ENCODE data around the gene PTPN14. TPM values are rescaled to one million over a fixed set of nuclear protein-coding genes. Genes with fewer than 3 reads are reported as not detected.

PTPN14 gene
- total and polyA plus RNA-seq, 2 experiments from 2014 or later = 18.7 to 70.2 TPM

- TF ChIP-seq ZNF462 (CRISPR knock-in tag; IDR thresholded peaks at IDR 0.05) = no peak
- no peak for TF ChIP-seq ZNF114 (CRISPR knock-in tag; IDR thresholded peaks at IDR 0.05)
- no peak for TF ChIP-seq REST (IDR thresholded peaks at IDR 0.05; ENCODE audit: unreplicated experiment)
- no peak for TF ChIP-seq EZH2phosphoT487 (IDR thresholded peaks at IDR 0.05; ENCODE audit: unreplicated experiment)
Measured at GRCh38 chr1:214418391-214418790, 133.0 kb downstream of the PTPN14 start (continued).

- no peaks in the 10 kb centered on the region for H3K27me3 ChIP-seq (ENCODE audit: insufficient read depth)
- H3K4me1 ChIP-seq (ENCODE audit: insufficient read depth) = peaks cover 25% of the 10 kb centered on the region
- ATAC-seq (no peak), DNase-seq (ENCODE audit: low spot score) (no peak)
- no peak overlapping the region for H2AFZ ChIP-seq
- H3K27ac Mint-ChIP-seq = peak overlapping the region; percentile 85
- H3K4me3 ChIP-seq = no peak overlapping the region
- TF ChIP-seq CTCF (conservative IDR thresholded peaks at IDR 0.05; ENCODE audit: low read depth in 2 of 2) = no peak
- H3K4me1 Mint-ChIP-seq = peaks cover 49% of the 10 kb centered on the region
- no peak overlapping the region for H3K4me3 Mint-ChIP-seq
- no peaks in the 10 kb centered on the region; the same call in 2 of the 3 replicates for H3K9me3 Mint-ChIP-seq
- no peak overlapping the region for H3K4me2 ChIP-seq
- no peaks in the 10 kb centered on the region for H4K20me1 ChIP-seq (replicated peaks; ENCODE audit: insufficient read depth)
- H3K36me3 Mint-ChIP-seq (ENCODE audit: low read depth) = no peaks in the 10 kb centered on the region
- H3F3A ChIP-seq (replicated peaks; ENCODE audit: low read depth) = no peaks in the 10 kb centered on the region
- H3K79me2 ChIP-seq (replicated peaks; ENCODE audit: insufficient read depth) = peaks cover 72% of the 10 kb centered on the region
- no peaks in the 10 kb centered on the region for H3K27me3 Mint-ChIP-seq (ENCODE audit: insufficient read depth, low read depth, poor library complexity)
- H3K9me2 ChIP-seq (ENCODE audit: insufficient read depth) = no peaks in the 10 kb centered on the region
- no peaks in the 10 kb centered on the region for H3K36me3 ChIP-seq (ENCODE audit: insufficient read depth)
- peak overlapping the region; percentile 39; the same call in 1 of the 2 replicates for H3K27ac ChIP-seq (ENCODE audit: low read depth)
Measured at GRCh38 chr1:214417545-214418210, 133.7 kb downstream of the PTPN14 start.

Data from GM23338 (cell line).